Hepatocyte (in vitro differentiated cells): Measurements from ENCODE around the gene GBP3.

Experiments used
- CTCF ChIP-seq: fragments of 200-600 bp; sonication (generic); IDR thresholded peaks from 2 replicates; pipeline ENCODE4 v1.5.1; 2016; ENCODE audit warnings: antibody characterized with exemption, mild to moderate bottlenecking; ENCODE audit not compliant: poor library complexity
- EZH2 ChIP-seq: fragments of 200-600 bp; sonication (generic); IDR thresholded peaks from 2 replicates; pipeline ENCODE4 v1.6.1; 2016; ENCODE audit warnings: antibody characterized with exemption, mild to moderate bottlenecking, borderline replicate concordance
- EZH2phosphoT487 ChIP-seq: fragments of 200-600 bp; sonication (generic); IDR thresholded peaks from one replicate; pipeline ENCODE4 v1.6.1; 2018; ENCODE audit warnings: antibody characterized with exemption, mild to moderate bottlenecking, low read depth, moderate library complexity; ENCODE audit not compliant: unreplicated experiment, severe bottlenecking

GRCh38 chr1:89063094-89063493, 40.4 kb upstream of the GBP3 start:
- TF ChIP-seq CTCF = no peak
- TF ChIP-seq EZH2 = no peak
- TF ChIP-seq EZH2phosphoT487 = no peak
